SJCRH30 (cell line): ENCODE results near the gene MYLK. TPM values are rescaled to one million over a fixed set of nuclear protein-coding genes. Genes with fewer than 3 reads are reported as not detected.

Experiments used
- DNase-seq, 2 experiments: peaks; one replicate each; pipeline ENCODE4 v3.0.0-alpha.2; 2015 to 2020
- H3K27ac ChIP-seq: fragments of 250-450 bp; sonication (Bioruptor Pico); 2 replicates; pipeline ENCODE4 v1.5.1; 2020; ENCODE audit warnings: mild to moderate bottlenecking, moderate library complexity
- H3K27me3 ChIP-seq: fragments of 250-450 bp; sonication (Bioruptor Pico); 2 replicates; pipeline ENCODE4 v1.5.1; 2020; ENCODE audit warnings: mild to moderate bottlenecking, moderate library complexity
- H3K36me3 ChIP-seq: fragments of 250-450 bp; sonication (Bioruptor Pico); 2 replicates; pipeline ENCODE4 v1.5.1; 2020; ENCODE audit warnings: mild to moderate bottlenecking, moderate library complexity
- H3K4me1 ChIP-seq: fragments of 250-450 bp; sonication (Bioruptor Pico); 2 replicates; pipeline ENCODE4 v1.5.1; 2020; ENCODE audit warnings: mild to moderate bottlenecking, moderate library complexity
- H3K4me3 ChIP-seq: fragments of 250-450 bp; sonication (Bioruptor Pico); 2 replicates; pipeline ENCODE4 v1.5.1; 2020; ENCODE audit warnings: mild to moderate bottlenecking, moderate library complexity
- H3K9me3 ChIP-seq: fragments of 250-450 bp; sonication (Bioruptor Pico); replicated peaks from 2 replicates; pipeline ENCODE4 v1.5.1; 2020; ENCODE audit warnings: mild to moderate bottlenecking, moderate library complexity
- total RNA-seq: library from RNA; depleted of rRNA; stranded (reverse); fragments of >200 nt; shearing (Covaris generic); gene quantifications from 2 replicates; pipeline ENCODE4 v1.2.3, GENCODE V29; 2014

MYLK gene
- total RNA-seq, 1 experiment from 2014 or later = 3.2 TPM

DNA sequence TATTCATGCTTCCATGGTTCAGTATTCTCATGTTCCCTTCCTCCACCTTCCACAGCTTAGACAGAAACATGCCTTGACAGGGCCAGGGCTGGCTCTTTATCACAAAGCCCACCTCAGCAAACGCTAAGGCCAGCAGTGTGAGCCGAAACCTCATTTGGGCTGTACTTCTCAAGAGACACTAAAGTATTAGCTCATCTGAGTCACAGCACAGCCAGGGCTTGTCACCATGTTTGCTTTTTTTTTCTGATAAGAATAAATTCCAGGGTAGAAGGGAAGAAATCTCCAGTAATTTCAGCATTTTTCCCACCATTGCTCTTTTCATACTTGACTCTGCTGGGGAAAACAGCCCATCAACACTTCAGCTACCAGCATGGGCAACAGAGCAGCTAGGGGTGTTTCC, 95.4 kb downstream of the MYLK start:
- Histone ChIP-seq H3K4me3 (no peak overlapping the region), H3K27ac (no peak overlapping the region), H3K36me3 (no peaks in the 10 kb centered on the region), H3K9me3 (no peaks in the 10 kb centered on the region; the same call in 1 of the 2 replicates), H3K4me1 (peaks cover 15% of the 10 kb centered on the region), H3K27me3 (no peaks in the 10 kb centered on the region)
- DNase-seq = no peak

DNA sequence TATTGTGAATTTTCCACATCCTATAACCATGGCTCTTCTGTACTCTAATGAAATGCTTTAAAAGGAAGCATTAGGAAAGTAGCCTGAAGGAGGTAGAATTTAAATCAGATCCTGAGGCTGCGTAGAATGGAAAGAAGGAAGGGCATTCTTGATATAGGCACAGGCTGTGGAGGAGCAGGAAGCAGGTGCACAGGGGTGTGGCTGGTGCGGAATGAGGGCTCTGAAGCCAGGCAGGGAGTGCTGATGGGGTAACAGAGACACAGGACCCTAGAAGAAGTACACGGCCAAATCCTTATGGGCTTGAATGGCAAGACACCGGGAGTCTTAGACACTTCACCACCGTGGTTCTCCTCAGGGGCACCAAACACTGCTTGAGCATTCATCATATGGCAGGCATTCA, 97.0 kb downstream of the MYLK start:
- H3K27ac ChIP-seq = no peak overlapping the region
- no peaks in the 10 kb centered on the region for H3K36me3 ChIP-seq
- no peaks in the 10 kb centered on the region; the same call in 1 of the 2 replicates for H3K9me3 ChIP-seq
- H3K27me3 ChIP-seq = no peaks in the 10 kb centered on the region; the same call in 1 of the 2 replicates
- no peak overlapping the region for H3K4me3 ChIP-seq
- DNase-seq = no peak
- peaks cover 14% of the 10 kb centered on the region for H3K4me1 ChIP-seq

DNA sequence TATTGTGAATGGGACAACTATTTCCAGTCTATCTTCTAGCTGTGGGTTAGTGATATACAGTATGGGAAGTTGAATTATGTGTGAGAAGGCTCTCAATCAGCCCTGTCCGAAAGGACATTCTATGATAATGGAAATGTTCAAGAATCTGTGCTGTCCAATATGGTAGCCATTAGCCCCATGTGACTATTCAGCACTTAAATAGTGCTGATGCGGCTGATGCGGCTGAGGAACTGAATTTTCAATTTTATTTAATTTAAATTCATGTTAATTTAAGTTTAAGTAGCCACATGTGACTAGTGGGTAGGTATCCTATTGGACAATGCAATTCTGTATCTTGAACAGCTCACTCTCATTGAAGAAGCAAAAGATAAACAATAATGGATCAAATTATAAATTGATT, 98.5 kb downstream of the MYLK start:
- Histone ChIP-seq H3K27ac (no peak overlapping the region), H3K9me3 (no peaks in the 10 kb centered on the region; the same call in 1 of the 2 replicates), H3K36me3 (no peaks in the 10 kb centered on the region), H3K4me1 (no peaks in the 10 kb centered on the region), H3K4me3 (no peak overlapping the region), H3K27me3 (no peaks in the 10 kb centered on the region; the same call in 1 of the 2 replicates)
- no peak for DNase-seq

DNA sequence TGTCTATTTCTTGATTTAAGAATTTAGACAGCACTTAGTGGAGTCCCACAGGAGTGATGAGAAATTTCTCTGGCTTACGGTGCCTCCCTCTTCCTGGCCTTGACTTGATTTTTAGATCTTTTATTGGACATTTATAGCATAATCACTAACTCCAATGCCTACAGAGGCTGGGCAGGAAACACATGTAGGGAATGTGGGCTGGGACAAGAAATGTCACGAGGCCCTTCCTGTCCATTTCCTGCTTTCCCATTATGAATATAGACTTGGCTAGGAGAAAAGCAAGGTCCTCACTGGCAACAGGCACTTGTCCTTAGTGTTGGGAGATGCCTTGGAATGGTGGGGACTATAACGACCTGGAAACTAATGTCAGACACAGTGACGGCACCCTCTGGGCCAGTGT, 100.3 kb downstream of the MYLK start:
- Histone ChIP-seq H3K4me3 (no peak overlapping the region), H3K27me3 (no peaks in the 10 kb centered on the region; the same call in 1 of the 2 replicates), H3K4me1 (no peaks in the 10 kb centered on the region), H3K36me3 (no peaks in the 10 kb centered on the region), H3K27ac (no peak overlapping the region), H3K9me3 (no peaks in the 10 kb centered on the region; the same call in 1 of the 2 replicates)
- DNase-seq = no peak

DNA sequence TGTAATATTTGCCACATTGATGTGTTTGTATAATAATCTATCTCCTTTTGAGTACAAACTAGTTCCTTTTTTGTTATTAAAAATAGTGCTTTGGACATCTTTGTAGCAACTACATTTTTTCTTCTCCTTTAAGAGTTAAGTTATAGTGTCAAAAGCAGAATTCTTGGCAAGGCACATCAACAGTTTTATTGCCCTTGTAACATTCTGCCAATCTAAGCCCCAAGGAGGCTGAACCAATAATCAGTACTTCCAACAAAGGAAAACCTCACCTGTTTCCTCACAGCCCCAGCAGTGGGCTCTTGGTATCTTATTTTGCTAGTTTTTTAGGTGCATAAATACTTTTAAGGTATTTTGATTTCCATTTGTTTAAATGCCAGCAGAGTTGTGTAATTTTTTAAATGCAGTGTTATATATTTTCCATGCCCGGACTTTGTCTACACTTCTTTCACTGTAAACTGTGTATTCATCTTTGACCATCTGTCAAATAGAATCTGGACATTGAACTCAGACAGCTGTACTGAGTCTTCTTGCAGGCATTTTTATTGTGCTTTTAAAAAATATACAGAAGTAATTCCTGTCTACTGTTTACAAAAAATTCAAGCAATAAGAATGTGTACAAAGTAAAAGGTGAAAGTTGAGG, 101.0 kb downstream of the MYLK start:
- Histone ChIP-seq H3K4me1 (no peaks in the 10 kb centered on the region), H3K36me3 (no peaks in the 10 kb centered on the region), H3K27ac (no peak overlapping the region)

DNA sequence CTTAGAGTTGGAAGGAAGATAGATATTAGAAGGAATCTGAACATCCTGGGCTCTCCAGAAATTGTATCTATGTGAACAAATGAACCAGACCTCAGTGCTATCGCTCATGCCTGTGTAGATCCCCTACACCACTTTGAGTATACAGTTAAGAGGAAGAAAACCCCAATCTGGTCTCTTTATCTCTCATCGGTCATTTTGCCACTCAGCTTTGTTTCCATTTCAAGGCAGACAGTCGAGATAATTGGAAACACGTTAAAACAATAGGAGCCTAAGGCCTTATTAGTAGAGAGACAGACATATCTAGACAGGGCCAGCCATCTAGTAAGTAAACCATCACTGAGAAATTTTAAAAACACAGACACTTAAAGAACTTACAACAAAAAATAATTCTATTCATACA, 101.6 kb downstream of the MYLK start:
- Histone ChIP-seq H3K27me3 (no peaks in the 10 kb centered on the region; the same call in 1 of the 2 replicates), H3K4me3 (no peak overlapping the region), H3K9me3 (no peaks in the 10 kb centered on the region; the same call in 1 of the 2 replicates), H3K36me3 (no peaks in the 10 kb centered on the region), H3K4me1 (no peaks in the 10 kb centered on the region), H3K27ac (no peak overlapping the region)
- DNase-seq = no peak

More for the DNA sequence above, 101.0 kb downstream of the MYLK start:
- DNase-seq = no peak
- Histone ChIP-seq H3K9me3 (no peaks in the 10 kb centered on the region; the same call in 1 of the 2 replicates), H3K27me3 (no peaks in the 10 kb centered on the region; the same call in 1 of the 2 replicates), H3K4me3 (no peak overlapping the region)

DNA sequence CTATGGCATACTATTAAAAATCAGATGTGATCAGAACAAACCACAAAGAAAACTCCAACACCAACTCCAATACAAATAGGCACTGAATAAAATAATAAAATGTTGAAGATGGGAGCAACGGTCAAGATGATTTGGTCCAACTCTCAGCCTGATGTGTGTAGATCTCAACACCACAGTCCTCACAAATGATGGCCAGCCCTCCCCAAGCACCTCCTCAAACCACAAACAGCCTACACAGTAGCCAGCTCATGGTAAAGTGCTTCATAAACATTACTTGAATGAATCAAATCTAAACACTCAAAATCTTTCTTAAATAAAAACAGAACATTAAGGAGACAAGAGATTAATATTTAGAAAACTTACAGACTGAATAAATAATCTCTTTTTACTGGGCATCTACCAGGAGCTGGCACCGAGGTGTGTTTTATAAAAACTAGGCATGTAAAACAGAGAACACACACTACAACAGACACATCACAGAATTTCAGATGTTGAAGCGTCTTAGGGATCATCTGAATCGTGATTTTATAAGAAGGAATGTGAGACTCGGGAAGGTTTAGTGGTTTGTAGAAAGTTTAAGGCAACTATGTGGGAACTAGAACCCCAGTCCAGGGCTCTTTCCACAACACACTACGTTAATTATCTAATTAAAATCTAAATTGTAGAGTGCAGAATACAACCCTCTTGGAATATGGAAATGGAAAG, 102.4 kb downstream of the MYLK start:
- H3K36me3 ChIP-seq = no peaks in the 10 kb centered on the region
- no peak for DNase-seq
- H3K9me3 ChIP-seq = no peaks in the 10 kb centered on the region; the same call in 1 of the 2 replicates
- H3K4me3 ChIP-seq = no peak overlapping the region
- no peaks in the 10 kb centered on the region; the same call in 1 of the 2 replicates for H3K27me3 ChIP-seq
- H3K27ac ChIP-seq = no peak overlapping the region
- no peaks in the 10 kb centered on the region for H3K4me1 ChIP-seq

DNA sequence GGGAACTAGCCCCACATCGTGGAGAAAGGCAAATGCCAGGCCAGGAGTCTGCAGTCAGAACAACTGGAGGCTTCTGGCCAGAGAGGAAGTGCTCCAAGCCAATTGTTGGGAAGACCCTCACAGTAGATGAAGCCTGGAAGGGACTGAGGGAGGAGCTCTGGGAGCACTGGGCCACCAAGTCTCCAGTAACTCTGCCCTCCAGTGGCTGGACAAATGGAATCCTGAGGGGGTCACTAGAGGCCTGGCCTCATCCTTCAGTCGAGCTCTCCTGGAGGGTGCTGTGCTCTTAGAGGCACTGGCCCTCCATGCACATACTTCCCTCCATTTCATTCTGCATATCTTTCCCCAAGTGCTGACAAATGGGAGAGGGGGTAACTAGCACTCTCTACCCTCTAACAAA, 103.0 kb downstream of the MYLK start:
- Histone ChIP-seq H3K27ac (no peak overlapping the region), H3K4me3 (no peak overlapping the region), H3K36me3 (no peaks in the 10 kb centered on the region), H3K9me3 (no peaks in the 10 kb centered on the region; the same call in 1 of the 2 replicates), H3K4me1 (no peaks in the 10 kb centered on the region), H3K27me3 (no peaks in the 10 kb centered on the region; the same call in 1 of the 2 replicates)
- DNase-seq = no peak

DNA sequence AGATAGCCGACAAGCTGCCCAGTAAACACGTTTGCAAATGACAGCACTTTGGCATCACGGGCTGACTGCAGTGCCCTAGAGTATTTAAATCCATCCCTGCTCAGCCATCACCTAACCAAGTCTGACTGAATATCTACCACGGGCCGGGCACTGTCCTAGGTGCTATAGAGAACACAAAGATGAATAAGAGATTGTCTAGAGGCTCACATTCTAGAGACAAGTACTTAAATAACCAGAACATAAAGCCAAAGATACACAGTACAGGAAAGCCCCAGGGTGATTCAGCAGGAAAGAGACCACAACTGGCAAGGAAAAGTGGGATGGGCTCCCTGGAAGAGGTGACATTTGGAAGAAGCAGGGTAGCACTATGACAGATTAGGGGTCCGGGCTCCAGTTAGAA, 103.5 kb downstream of the MYLK start:
- Histone ChIP-seq H3K36me3 (no peaks in the 10 kb centered on the region), H3K27me3 (no peaks in the 10 kb centered on the region; the same call in 1 of the 2 replicates), H3K4me1 (no peaks in the 10 kb centered on the region), H3K4me3 (no peak overlapping the region), H3K9me3 (no peaks in the 10 kb centered on the region; the same call in 1 of the 2 replicates), H3K27ac (no peak overlapping the region)
- DNase-seq = no peak

DNA sequence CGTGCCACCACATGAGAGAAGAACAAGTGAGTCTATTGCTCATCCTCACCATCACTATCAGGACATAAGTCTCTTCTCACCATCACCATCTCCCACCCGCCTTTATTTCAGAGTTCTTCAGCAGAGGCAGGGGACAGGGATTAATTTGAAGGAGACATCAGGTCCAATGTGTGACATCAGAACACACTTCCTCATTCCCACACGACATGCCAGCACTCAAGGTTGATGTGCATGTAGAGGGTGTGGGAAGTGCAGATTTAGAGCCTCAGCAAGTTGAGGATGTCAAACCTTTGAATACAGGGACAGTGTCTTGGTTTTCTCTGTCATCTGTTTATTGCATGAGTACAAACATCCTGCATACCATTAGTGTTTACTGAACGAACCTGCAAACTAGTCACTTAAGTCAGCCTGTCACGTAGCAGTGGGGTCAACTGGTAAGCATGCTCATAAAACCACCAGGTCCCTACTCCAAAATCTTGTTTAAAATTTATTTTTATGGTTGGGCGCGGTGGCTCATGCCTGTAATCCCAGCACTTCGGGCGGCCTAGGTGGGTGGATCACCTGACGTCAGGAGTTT, 104.4 kb downstream of the MYLK start:
- Histone ChIP-seq H3K4me3 (no peak overlapping the region), H3K9me3 (no peaks in the 10 kb centered on the region), H3K4me1 (no peaks in the 10 kb centered on the region), H3K27me3 (no peaks in the 10 kb centered on the region; the same call in 1 of the 2 replicates), H3K36me3 (no peaks in the 10 kb centered on the region), H3K27ac (no peak overlapping the region)
- no peak for DNase-seq

DNA sequence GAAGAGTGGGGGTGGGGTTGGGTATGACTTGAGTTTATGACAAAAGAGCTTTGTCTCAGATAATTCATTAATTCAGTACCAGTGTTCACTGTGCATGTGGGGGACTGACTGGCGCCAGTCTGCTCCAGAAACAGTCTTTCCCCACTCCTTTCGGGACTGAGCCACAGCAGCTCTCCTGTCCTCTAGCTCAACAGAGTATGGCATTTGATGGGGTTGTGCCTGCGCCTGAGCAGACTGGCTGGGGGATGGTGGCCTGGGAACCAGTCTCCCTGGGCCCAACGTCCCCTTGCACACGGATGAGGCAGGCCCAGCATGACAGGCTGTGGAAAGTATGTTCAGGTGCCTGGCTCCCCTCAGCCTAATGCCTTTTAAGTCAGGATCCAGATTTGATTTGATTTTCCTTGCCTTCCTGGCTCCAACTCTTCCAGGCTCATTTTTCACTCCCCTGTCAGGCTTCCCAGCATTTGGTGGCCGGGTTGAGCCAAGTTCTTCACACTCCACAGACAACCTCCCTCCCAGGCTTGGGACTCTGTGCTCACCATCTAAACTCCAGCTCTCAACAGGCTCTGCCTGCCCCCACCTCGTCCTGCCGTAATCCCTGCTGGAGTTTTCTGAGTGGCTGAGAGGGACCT, 105.0 kb downstream of the MYLK start:
- Histone ChIP-seq H3K27ac (no peak overlapping the region), H3K27me3 (no peaks in the 10 kb centered on the region; the same call in 1 of the 2 replicates), H3K4me3 (no peak overlapping the region), H3K36me3 (no peaks in the 10 kb centered on the region), H3K9me3 (no peaks in the 10 kb centered on the region), H3K4me1 (no peaks in the 10 kb centered on the region)
- no peak for DNase-seq

DNA sequence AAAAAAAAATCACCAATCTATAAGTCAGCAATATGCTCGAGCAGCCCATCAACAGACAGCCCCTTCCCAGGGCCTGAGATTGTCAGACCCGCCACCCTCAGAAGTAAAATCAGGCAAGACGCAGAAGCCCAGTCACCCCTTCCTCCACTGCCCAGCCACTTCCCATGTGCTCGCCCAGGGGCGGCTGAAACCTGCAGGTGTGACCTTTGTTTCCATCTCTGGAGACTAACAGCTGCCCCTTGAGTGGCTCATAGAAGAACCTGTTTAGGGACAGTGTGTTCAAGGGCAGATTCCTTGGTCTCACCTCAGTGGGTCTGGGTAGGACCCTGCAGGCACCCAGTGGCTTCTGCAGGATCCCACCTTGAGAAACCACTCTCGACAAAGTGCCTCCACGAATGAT, 105.6 kb downstream of the MYLK start:
- Histone ChIP-seq H3K4me1 (no peaks in the 10 kb centered on the region), H3K27me3 (no peaks in the 10 kb centered on the region; the same call in 1 of the 2 replicates)
- no peak for DNase-seq

DNA sequence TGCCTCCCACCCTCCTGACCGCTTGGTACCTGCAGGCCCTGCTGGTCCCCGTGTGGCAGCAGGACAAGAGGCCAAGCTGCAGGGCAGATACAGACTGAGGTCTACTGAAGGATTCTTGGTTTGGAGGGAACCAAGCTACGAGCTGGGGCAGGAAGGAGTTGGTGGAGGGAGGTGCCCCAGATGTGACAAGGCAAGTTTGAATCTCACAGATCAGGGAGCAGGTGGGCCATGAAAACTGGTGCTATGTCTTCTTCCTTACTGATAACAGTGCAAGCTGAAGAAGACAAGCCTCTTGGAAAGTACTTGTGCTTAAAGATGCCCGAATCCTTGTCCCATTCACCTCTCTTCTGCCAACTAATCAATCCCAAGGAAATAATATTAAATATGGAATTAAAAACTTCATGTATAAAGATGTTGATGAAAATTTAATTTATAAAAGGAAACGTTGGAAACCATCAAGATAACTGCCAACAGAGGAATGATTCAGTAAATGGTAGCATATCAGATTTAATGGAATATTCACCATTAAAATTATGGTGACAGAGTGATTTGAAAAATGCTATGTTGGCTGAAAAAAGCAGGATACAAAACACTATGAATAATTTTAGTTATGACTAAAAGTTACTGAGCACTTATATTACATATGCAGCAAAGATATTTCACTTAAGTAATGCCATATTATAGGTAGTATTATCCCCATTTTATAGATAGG, 107.9 kb downstream of the MYLK start:
- Histone ChIP-seq H3K27ac (no peak overlapping the region), H3K27me3 (no peaks in the 10 kb centered on the region), H3K4me3 (no peak overlapping the region), H3K36me3 (no peaks in the 10 kb centered on the region), H3K4me1 (peaks cover 3% of the 10 kb centered on the region; the same call in 1 of the 2 replicates), H3K9me3 (no peaks in the 10 kb centered on the region)
- no peak for DNase-seq

More for the DNA sequence above, 105.6 kb downstream of the MYLK start:
- no peaks in the 10 kb centered on the region for H3K9me3 ChIP-seq
- H3K36me3 ChIP-seq = no peaks in the 10 kb centered on the region
- H3K4me3 ChIP-seq = no peak overlapping the region
- H3K27ac ChIP-seq = no peak overlapping the region

DNA sequence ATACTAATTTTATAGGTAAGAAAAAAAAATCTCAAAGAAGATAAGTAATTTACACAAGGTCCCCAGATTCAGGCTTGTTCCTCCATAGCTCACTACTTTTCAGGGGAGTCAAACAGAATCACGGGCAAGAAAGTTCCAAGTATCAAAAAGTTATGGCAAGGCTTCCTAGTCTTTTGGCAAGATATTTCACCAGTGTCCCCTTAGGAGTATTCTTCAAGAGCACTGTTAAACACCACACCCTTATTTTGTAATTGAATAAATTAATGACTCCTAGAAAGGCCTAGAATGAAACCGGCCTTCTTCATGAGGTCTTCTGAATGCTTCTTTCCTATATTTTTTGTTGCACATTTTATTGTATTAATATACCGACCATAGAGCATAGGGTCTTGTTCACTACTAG, 109.7 kb downstream of the MYLK start:
- Histone ChIP-seq H3K27ac (no peak overlapping the region), H3K27me3 (no peaks in the 10 kb centered on the region), H3K9me3 (no peaks in the 10 kb centered on the region), H3K4me3 (no peak overlapping the region), H3K36me3 (no peaks in the 10 kb centered on the region), H3K4me1 (peaks cover 3% of the 10 kb centered on the region; the same call in 1 of the 2 replicates)
- DNase-seq = no peak
